GM12878 (cell line): ENCODE measurements around the gene DESI1. TPM values are rescaled to one million over a fixed set of nuclear protein-coding genes. Genes with fewer than 3 reads are reported as not detected.

ENCODE experiments used
- ATAC-seq: fragments of 200-7000 bp; cut with Tn5 transposase; 3 replicates; pipeline ENCODE4 v1.9.1; 2020; ENCODE audit warnings: mild to moderate bottlenecking, moderate library complexity
- BruUV-seq: library from RNA; stranded (reverse); fragments of 400-500 nt; replicated peaks from 2 replicates; lab custom pipeline; 2021; lab: Mats Ljungman, UMichigan
- CTCF ChIA-PET: fragments of 300-600 bp; sonication (Branson Sonifier 250); formaldehyde crosslinking; extraction: SDS; loops from one replicate; lab custom pipeline; 2021; ENCODE audit warnings: inconsistent platforms; lab: Yijun Ruan, JAX
- POLR2A ChIA-PET: fragments of 350-600 bp; formaldehyde crosslinking; extraction: SDS; loops from one replicate; lab custom pipeline; 2021; ENCODE audit warnings: inconsistent platforms; lab: Charles Lee
- RAD21 ChIA-PET: fragments of 300-600 bp; sonication (Branson Sonifier 250); formaldehyde crosslinking; loops from one replicate; lab custom pipeline; 2023; ENCODE audit warnings: antibody characterized with exemption; ENCODE audit not compliant: unreplicated experiment; lab: Charles Lee
- SMC1A ChIA-PET: fragments of 300-600 bp; sonication (Branson Sonifier 250); formaldehyde crosslinking; loops from one replicate; lab custom pipeline; 2023; ENCODE audit not compliant: unreplicated experiment, uncharacterized antibody; lab: Charles Lee
- DNase-seq: peaks from one replicate; pipeline ENCODE4 v3.0.0-alpha.2; 2011; ENCODE audit warnings: low read depth, low spot score
- FAIRE-seq: peaks from 3 replicates; lab custom pipeline; 2011; peaks lifted over from hg19 to GRCh38; lab: Jason Lieb, UNC
- H2AFZ ChIP-seq: 2 replicates; pipeline ENCODE4 v1.6.0; 2011; ENCODE audit warnings: low read depth, low read length, control low read depth; ENCODE audit not compliant: control insufficient read depth
- H3K27ac ChIP-seq: 2 replicates; pipeline ENCODE4 v1.5.1; 2011; ENCODE audit warnings: control low read depth; ENCODE audit not compliant: control insufficient read depth, insufficient read depth
- H3K27me3 ChIP-seq, 2 experiments: replicated peaks in 1 of 2; 2 replicates each; pipeline versions ENCODE4 v1.6.0 to v1.6.1; 2011; ENCODE audit warnings: low read length in 1 of 2; ENCODE audit not compliant: control insufficient read depth in 2 of 2, insufficient read depth in 2 of 2
- H3K36me3 ChIP-seq, 2 experiments: 2 replicates each; pipeline ENCODE4 v1.5.1; 2011; ENCODE audit warnings: low read length in 1 of 2; ENCODE audit not compliant: control insufficient read depth in 2 of 2, insufficient read depth in 2 of 2
- H3K4me1 ChIP-seq: 2 replicates; pipeline ENCODE4 v1.6.1; 2011; ENCODE audit warnings: mild to moderate bottlenecking, low read length, moderate library complexity, mixed read lengths; ENCODE audit not compliant: control insufficient read depth, insufficient read depth
- H3K4me2 ChIP-seq: 2 replicates; pipeline ENCODE4 v1.6.0; 2011; ENCODE audit warnings: control low read depth; ENCODE audit not compliant: control insufficient read depth, insufficient read depth
- H3K4me3 ChIP-seq: fragments of 200-600 bp; sonication (generic); 2 replicates; pipeline ENCODE4 v1.5.1; 2016
- H3K79me2 ChIP-seq: 2 replicates; pipeline ENCODE4 v1.6.0; 2011; ENCODE audit warnings: low read length; ENCODE audit not compliant: control insufficient read depth, insufficient read depth
- H3K9ac ChIP-seq: 2 replicates; pipeline ENCODE4 v1.8.0; 2011; ENCODE audit warnings: low read length, control low read depth, mixed read lengths; ENCODE audit not compliant: control insufficient read depth, insufficient read depth
- H3K9me3 ChIP-seq: replicated peaks from 3 replicates; pipeline ENCODE4 v1.5.1; 2011; ENCODE audit warnings: mild to moderate bottlenecking, low read length; ENCODE audit not compliant: control insufficient read depth, insufficient read depth
- H4K20me1 ChIP-seq: 2 replicates; pipeline ENCODE4 v1.6.0; 2011; ENCODE audit not compliant: control insufficient read depth, insufficient read depth
- CREB1 ChIP-seq: IDR thresholded peaks from 2 replicates; pipeline ENCODE4 v1.6.1; 2012; ENCODE audit warnings: low read depth, mild to moderate bottlenecking, inconsistent platforms
- HDAC2 ChIP-seq: fragments of 200-600 bp; sonication (generic); IDR thresholded peaks from 2 replicates; pipeline ENCODE4 v1.6.1; 2017
- HDAC6 ChIP-seq: fragments of 200-600 bp; sonication (generic); IDR thresholded peaks from one replicate; pipeline ENCODE4 v1.8.0; 2017; ENCODE audit warnings: antibody characterized with exemption; ENCODE audit not compliant: unreplicated experiment
- IKZF2 ChIP-seq, 2 experiments: fragments of 450-650 bp; IDR thresholded peaks; 2 replicates each; pipeline ENCODE4 v1.6.1; 2017; ENCODE audit warnings: mild to moderate bottlenecking in 2 of 2, moderate library complexity in 2 of 2
- MEF2A ChIP-seq: IDR thresholded peaks from 2 replicates; pipeline ENCODE4 v1.6.1; 2011; ENCODE audit warnings: low read depth, mild to moderate bottlenecking, low read length, moderate library complexity; ENCODE audit not compliant: insufficient read depth
- NR2F1 ChIP-seq: fragments of 450-650 bp; conservative IDR thresholded peaks from 2 replicates; pipeline ENCODE4 v1.6.1; 2017; ENCODE audit warnings: mild to moderate bottlenecking
- RAD21 ChIP-seq: IDR thresholded peaks from 2 replicates; pipeline ENCODE4 v1.6.1; 2011; ENCODE audit warnings: mild to moderate bottlenecking, low read depth, low read length, moderate library complexity; ENCODE audit not compliant: insufficient read depth
- SMC3 ChIP-seq: IDR thresholded peaks from 2 replicates; pipeline ENCODE4 v1.6.1; 2011; ENCODE audit warnings: low read length, improper control_type of control experiment, borderline replicate concordance
- SPI1 ChIP-seq: IDR thresholded peaks from 2 replicates; pipeline ENCODE4 v1.6.1; 2011; ENCODE audit warnings: low read depth, mild to moderate bottlenecking, low read length, moderate library complexity, borderline replicate concordance; ENCODE audit not compliant: insufficient read depth
- SREBF1 ChIP-seq: IDR thresholded peaks from 2 replicates; pipeline ENCODE4 v1.6.1; 2012; ENCODE audit warnings: mild to moderate bottlenecking, low read length
- WRNIP1 ChIP-seq: IDR thresholded peaks from 2 replicates; pipeline ENCODE4 v1.6.1; 2011; ENCODE audit warnings: low read depth, low read length, improper control_type of control experiment, borderline replicate concordance
- YY1 ChIP-seq: IDR thresholded peaks from 2 replicates; pipeline ENCODE4 v1.6.1; 2011; ENCODE audit warnings: low read depth, mild to moderate bottlenecking, low read length
- ZSCAN29 ChIP-seq: fragments of 450-650 bp; IDR thresholded peaks from 2 replicates; pipeline ENCODE4 v1.6.1; 2017; ENCODE audit warnings: mild to moderate bottlenecking, moderate library complexity
- WGBS: methylation state at CpG from one replicate; pipeline ENCODE4 v1.1.6; 2016; ENCODE audit warnings: low lambda C conversion rate; ENCODE audit not compliant: insufficient replicate concordance, insufficient coverage; ENCODE audit errors: missing lambda C conversion rate; 5-methylcytosine and 5-hydroxymethylcytosine counted together
- in situ Hi-C: fragments of 300-500 bp; cut with MboI; formaldehyde crosslinking; loops from 9 replicates; pipeline ENCODE4 v1.14.3; 2018; ENCODE audit warnings: mixed read lengths
- intact Hi-C: fragments of 100-400 bp; cut with micrococcal nuclease; formaldehyde crosslinking; loops from one replicate; pipeline ENCODE4 v1.14.2; 2022; ENCODE audit not compliant: unreplicated experiment
- polyA plus RNA-seq, 11 experiments: library from polyadenylated mRNA; depleted of rRNA in 4 of 11; unstranded in 6 of 11; stranded (reverse) in 5 of 11; fragments of >200 nt; fragmentation: Nextera tagmentation in 4 of 11; fragmentation: Illumina TruSeq in 1 of 11; extraction: Ambion mirVana in 4 of 11; extraction: Trizol in 1 of 11; gene quantifications; 1 replicate in 1 of 11; 2 replicates in 10 of 11; pipeline versions ENCODE4 v1.2.1 to v1.2.3, GENCODE V29; 2011 to 2016; ENCODE audit warnings: inconsistent platforms in 2 of 11, missing spikeins in 2 of 11, low read depth in 1 of 11
- total RNA-seq, 4 experiments: library from RNA; depleted of rRNA in 3 of 4; stranded (reverse); fragments of >200 nt in 3 of 4; fragmentation: Illumina TruSeq in 1 of 4; extraction: Trizol in 1 of 4; gene quantifications; 2 replicates each; pipeline versions ENCODE4 v1.2.1 to v1.2.3, GENCODE V29; 2013 to 2021
- TF ChIP-seq, protein P1 (sequence below): fragments of 450-650 bp; IDR thresholded peaks from 2 replicates; pipeline ENCODE4 v1.6.1; 2016; ENCODE audit warnings: mild to moderate bottlenecking
- TF ChIP-seq, protein P2 (sequence below): fragments of 150-350 bp; IDR thresholded peaks from 2 replicates; pipeline ENCODE4 v1.6.1; 2014; ENCODE audit warnings: mild to moderate bottlenecking, low read depth, low read length

DESI1 gene
- total and polyA plus RNA-seq, 10 of the 15 experiments (the other 5 are each of a cell fraction or from before 2014, with no cell fraction given), result 8.0 to 76.8 (median 40.6) TPM

DNA sequence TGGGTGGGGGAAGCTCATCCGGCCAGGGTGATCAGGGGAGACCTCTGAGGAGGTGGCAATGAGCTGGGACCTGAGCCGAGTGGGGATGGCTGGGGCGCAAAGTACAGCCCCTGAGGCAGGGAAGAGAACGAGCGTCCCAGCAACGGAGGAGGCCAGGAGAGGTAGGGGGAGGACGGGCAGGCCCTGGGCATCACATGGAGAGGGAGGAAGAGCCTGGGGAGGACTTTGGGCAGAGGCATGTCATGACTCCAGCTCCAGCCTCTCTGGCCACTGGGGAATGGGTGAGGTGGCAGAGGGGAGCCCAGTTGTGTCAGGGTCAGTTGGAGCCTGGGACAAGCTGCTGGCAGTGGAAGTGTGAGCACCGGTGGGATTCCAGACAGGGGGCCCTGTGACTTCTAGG lies 42.7 kb downstream of the DESI1 start:
- H4K20me1 ChIP-seq, result no peaks in the 10 kb centered on the region
- TF ChIP-seq WRNIP1, result no peak
- no peak for TF ChIP-seq CREB1
- TF ChIP-seq SREBF1, result no peak
- no peak for TF ChIP-seq IKZF2 (IDR thresholded peaks at IDR 0.05)
- no peak for TF ChIP-seq RAD21
- no peak for TF ChIP-seq YY1
- TF ChIP-seq, all 136 proteins: peak for 0
- no peaks in the 10 kb centered on the region for H3K79me2 ChIP-seq
- H3K4me1 ChIP-seq, result no peaks in the 10 kb centered on the region
- ChIA-PET POLR2A (no interaction called here), RAD21 (interaction anchor here (1.2 kb wide), 1 partner anchor 43 kb away, joined by 4 read pairs; the partner anchor contains the start of genes DESI1 and XRCC6), CTCF (interaction anchor here (0.6 to 2.7 kb wide), 3 partner anchors 12 to 56 kb away, joined by 3 to 12 read pairs (median 4); partner anchors contain the start of gene PMM1), SMC1A (no interaction called here)
- no peaks in the 10 kb centered on the region for H3K9me3 ChIP-seq
- no peak overlapping the region for H3K4me3 ChIP-seq
- peaks cover 0 to 4% of the 10 kb centered on the region in 2 experiments; a peak in 2 of 4 replicates for H3K36me3 ChIP-seq
- H3K4me2 ChIP-seq, result no peak overlapping the region
- H2AFZ ChIP-seq, result no peak overlapping the region
- BruUV-seq, result no TSS peak
- DNase-seq (no peak), ATAC-seq (no peak), FAIRE-seq (no peak)
- H3K9ac ChIP-seq, result no peak overlapping the region
- H3K27me3 ChIP-seq, result no peaks in the 10 kb centered on the region
- in situ Hi-C loops (no loop called here), intact Hi-C loops (no loop called here)
- WGBS, result 85% methylated on average over 8 of the region's 8 CpGs
- H3K27ac ChIP-seq, result no peak overlapping the region

DNA sequence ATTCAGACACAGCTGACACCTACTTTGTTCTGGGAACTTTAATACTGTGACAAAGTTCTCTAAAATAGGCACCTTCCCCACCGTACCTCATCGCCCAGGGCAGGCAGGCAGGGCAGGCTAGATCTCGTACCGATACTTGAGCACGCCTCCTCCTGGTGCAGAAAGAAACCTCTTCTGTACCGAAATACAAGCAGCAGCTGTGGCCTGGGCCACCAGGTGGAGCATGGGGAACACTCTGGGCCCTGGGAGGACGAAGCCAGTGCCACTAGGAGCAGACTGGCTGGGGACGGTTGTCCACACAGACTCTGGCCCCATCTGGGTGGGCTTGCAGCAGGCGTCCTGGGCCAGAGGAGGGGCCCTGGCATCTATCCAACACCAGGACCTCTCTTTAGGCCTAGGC lies 44.0 kb downstream of the DESI1 start:
- no peak overlapping the region for H2AFZ ChIP-seq
- BruUV-seq, result no TSS peak
- ChIA-PET POLR2A (interaction anchor here (1.4 kb wide), 1 partner anchor 13 kb away, joined by 8 read pairs; the partner anchor contains the start of gene PMM1), CTCF (interaction anchor here (1.0 to 2.7 kb wide), 7 partner anchors 10 to 173 kb away, joined by 3 to 15 read pairs (median 4); partner anchors contain the start of genes PMM1 and POLR3H), RAD21 (interaction anchor here (0.6 to 1.3 kb wide), 2 partner anchors 90 to 112 kb away, joined by 3 read pairs; no protein-coding TSS in a partner anchor), SMC1A (no interaction called here)
- H3K9ac ChIP-seq, result no peak overlapping the region
- H3K36me3 ChIP-seq, result peaks cover 0 to 4% of the 10 kb centered on the region in 2 experiments; a peak in 2 of 4 replicates
- DNase-seq (no peak), ATAC-seq (peak; percentile 92), FAIRE-seq (peak; percentile 23)
- H3K4me2 ChIP-seq, result no peak overlapping the region
- H3K4me3 ChIP-seq, result no peak overlapping the region
- intact Hi-C loops, result loop anchor here (2.0 kb wide), 1 partner anchor 44 kb away; the partner anchor contains the start of genes DESI1 and XRCC6
- 74% methylated on average over 9 of the region's 9 CpGs for WGBS
- no peaks in the 10 kb centered on the region for H4K20me1 ChIP-seq
- in situ Hi-C loops, result no loop called here
- no peaks in the 10 kb centered on the region for H3K4me1 ChIP-seq
- H3K79me2 ChIP-seq, result no peaks in the 10 kb centered on the region
- H3K27ac ChIP-seq, result no peak overlapping the region
- no peaks in the 10 kb centered on the region for H3K9me3 ChIP-seq
- H3K27me3 ChIP-seq, result no peaks in the 10 kb centered on the region
- TF ChIP-seq SPI1 (no peak), HDAC2 (no peak), HDAC6 (no peak), MEF2A (no peak), NR2F1 (no peak), ZSCAN29 (no peak), SMC3 (peak; percentile 66)
- TF ChIP-seq, protein P1, sequence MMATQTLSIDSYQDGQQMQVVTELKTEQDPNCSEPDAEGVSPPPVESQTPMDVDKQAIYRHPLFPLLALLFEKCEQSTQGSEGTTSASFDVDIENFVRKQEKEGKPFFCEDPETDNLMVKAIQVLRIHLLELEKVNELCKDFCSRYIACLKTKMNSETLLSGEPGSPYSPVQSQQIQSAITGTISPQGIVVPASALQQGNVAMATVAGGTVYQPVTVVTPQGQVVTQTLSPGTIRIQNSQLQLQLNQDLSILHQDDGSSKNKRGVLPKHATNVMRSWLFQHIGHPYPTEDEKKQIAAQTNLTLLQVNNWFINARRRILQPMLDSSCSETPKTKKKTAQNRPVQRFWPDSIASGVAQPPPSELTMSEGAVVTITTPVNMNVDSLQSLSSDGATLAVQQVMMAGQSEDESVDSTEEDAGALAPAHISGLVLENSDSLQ, result no peak
- TF ChIP-seq, protein P2, sequence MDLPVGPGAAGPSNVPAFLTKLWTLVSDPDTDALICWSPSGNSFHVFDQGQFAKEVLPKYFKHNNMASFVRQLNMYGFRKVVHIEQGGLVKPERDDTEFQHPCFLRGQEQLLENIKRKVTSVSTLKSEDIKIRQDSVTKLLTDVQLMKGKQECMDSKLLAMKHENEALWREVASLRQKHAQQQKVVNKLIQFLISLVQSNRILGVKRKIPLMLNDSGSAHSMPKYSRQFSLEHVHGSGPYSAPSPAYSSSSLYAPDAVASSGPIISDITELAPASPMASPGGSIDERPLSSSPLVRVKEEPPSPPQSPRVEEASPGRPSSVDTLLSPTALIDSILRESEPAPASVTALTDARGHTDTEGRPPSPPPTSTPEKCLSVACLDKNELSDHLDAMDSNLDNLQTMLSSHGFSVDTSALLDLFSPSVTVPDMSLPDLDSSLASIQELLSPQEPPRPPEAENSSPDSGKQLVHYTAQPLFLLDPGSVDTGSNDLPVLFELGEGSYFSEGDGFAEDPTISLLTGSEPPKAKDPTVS, result no peak
